Peyer's patch (tissue), 4 donors: ENCODE data around the gene ARHGAP23.

Experiments used
- POLR2A ChIP-seq, 2 donors: fragments of 450-650 bp; IDR thresholded peaks; one replicate each; pipeline ENCODE4 v1.5.1; 2017; ENCODE audit warnings: antibody characterized with exemption in 2 of 2, mild to moderate bottlenecking in 2 of 2, moderate library complexity in 2 of 2
- TF ChIP-seq, protein P1 (sequence below), 6 experiments: fragments of 450-650 bp in 4 of 6; fragments of 200-600 bp in 2 of 6; sonication (generic) in 1 of 6; IDR thresholded peaks; one replicate each; pipeline ENCODE4 v1.5.1; 2017 to 2019; ENCODE audit warnings: antibody characterized with exemption in 6 of 6, mild to moderate bottlenecking in 3 of 6, moderate library complexity in 1 of 6

DNA sequence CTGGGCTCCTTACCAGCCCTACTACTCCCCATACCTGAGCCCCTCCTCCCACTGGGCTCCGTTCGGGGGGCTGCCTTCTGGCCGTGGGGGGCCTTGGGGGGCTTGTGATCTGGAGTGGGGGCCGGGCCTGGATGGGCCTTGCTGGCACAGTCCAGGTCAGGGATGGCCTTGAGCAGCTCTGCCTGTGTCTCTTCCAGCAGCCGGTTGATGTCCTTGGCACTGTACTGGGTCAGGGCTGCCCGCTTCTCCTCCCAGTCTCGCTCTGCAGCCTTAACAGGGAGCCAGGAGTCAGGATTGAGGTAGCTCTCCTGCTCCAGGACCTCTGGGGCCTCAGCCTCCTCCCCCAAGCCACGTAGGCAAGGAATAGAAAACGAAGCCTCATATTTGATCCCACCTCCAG lies 122.9 kb downstream of the ARHGAP23 start:
- TF ChIP-seq, protein P1, sequence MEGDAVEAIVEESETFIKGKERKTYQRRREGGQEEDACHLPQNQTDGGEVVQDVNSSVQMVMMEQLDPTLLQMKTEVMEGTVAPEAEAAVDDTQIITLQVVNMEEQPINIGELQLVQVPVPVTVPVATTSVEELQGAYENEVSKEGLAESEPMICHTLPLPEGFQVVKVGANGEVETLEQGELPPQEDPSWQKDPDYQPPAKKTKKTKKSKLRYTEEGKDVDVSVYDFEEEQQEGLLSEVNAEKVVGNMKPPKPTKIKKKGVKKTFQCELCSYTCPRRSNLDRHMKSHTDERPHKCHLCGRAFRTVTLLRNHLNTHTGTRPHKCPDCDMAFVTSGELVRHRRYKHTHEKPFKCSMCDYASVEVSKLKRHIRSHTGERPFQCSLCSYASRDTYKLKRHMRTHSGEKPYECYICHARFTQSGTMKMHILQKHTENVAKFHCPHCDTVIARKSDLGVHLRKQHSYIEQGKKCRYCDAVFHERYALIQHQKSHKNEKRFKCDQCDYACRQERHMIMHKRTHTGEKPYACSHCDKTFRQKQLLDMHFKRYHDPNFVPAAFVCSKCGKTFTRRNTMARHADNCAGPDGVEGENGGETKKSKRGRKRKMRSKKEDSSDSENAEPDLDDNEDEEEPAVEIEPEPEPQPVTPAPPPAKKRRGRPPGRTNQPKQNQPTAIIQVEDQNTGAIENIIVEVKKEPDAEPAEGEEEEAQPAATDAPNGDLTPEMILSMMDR (IDR thresholded peaks at IDR 0.05) = no peak
- TF ChIP-seq POLR2A (IDR thresholded peaks at IDR 0.05) = no peak
